ENCODE results near the gene CCSER2.
"Not testable (repeated sequence)": the region's sequence is repeated elsewhere in the genome, so short reads cannot be mapped to it uniquely, and the experiment has no call there.

Gene CCSER2

DNA sequence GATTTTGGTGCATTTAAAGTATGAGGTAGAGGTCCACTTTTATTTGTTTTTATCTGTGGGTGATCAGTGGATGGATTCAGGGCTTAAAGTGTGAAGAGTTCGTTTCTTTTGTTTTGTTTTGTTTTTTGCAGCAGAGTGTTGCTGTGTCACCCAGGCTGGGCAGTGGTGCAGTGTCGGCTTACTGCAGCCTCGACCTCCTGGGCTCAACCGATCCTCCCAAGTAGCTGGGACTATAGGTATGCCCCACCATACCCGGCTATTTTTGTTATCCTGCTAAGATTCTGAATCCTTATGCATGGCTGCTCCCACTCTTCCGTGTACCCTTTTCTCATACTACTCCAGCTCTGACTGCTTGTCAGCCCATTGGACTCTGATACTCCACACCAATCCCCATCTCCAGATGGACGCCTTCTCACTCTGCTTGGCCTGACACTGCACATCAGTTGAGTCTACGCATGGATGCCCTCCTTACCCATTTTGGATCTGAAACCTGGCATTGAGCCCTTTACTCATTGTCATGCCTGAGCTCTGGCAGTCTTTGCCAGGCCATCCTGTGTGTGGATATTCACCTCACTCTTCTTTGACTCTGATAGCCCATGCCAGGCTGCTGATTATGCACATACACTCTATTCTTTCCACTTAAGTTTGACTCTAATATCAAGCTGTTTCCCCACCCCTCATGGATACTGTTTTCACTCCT, 119.5 kb downstream of the CCSER2 start:
- Mint-ChIP-seq H3K4me3 (no peak overlapping the region), H3K27me3 (no peaks in the 10 kb centered on the region), H3K36me3 (peaks cover 32 to 48% of the 10 kb centered on the region in 2 donors), H3K27ac (no peak overlapping the region), H3K9me3 (no peaks in the 10 kb centered on the region), H3K4me1 (no peaks in the 10 kb centered on the region)
- DNase-seq, result no peak
- no peak for ATAC-seq (replicated peaks)

DNA sequence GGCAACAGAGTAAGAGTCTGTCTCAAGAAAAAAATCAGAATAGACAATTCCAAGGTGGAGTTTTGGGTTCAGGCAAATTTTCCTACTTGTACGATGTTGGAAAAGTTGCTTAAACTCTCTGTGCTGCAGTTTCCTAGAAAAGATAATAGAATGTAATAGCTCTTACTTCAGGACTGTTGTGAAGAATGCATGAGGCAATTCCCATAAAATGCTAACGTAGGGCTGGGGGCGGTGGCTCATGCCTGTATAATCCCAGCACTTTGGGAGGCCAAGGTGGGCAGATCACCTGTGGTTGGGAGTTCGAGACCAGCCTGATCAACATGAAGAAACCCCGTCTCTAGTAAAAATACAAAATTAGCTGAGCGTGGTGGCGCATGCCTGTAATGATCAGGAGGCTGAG, 121.0 kb downstream of the CCSER2 start:
- not testable (repeated sequence) for DNase-seq; H3K4me1 Mint-ChIP-seq; H3K27ac Mint-ChIP-seq; H3K9me3 Mint-ChIP-seq; H3K27me3 Mint-ChIP-seq; H3K4me3 Mint-ChIP-seq; ATAC-seq (replicated peaks)
- peaks cover 28 to 47% of the 10 kb centered on the region in 2 donors for H3K36me3 Mint-ChIP-seq

GRCh38 chr10:84452003-84452402, 123.6 kb downstream of the CCSER2 start:
- Mint-ChIP-seq H3K27me3 (no peaks in the 10 kb centered on the region), H3K4me3 (no peak overlapping the region), H3K9me3 (peaks cover 6 to 8% of the 10 kb centered on the region in 2 donors), H3K4me1 (no peaks in the 10 kb centered on the region), H3K27ac (no peak overlapping the region), H3K36me3 (peaks cover 42 to 62% of the 10 kb centered on the region in 2 donors)
- ATAC-seq (replicated peaks) (no peak), DNase-seq (no peak)

DNA sequence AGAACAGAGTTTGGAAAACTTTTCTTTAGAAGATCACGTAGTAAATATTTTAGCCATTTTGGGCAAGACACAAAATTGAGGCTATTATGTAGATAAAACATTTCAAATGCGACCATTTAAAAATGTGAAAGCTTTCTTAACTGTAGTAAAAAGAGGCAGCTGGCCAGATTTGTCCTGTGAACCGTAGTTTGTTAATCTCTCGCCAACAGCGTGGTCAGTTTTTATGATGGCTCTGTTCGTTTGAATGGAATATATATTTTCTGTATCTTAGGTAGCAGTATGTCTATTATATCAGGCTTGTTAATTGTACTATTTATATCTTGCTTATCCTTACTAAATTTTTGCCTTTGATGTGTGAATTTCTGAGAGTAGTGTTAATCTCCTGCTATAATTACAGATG, 124.9 kb downstream of the CCSER2 start:
- Mint-ChIP-seq H3K9me3 (peaks cover 6 to 8% of the 10 kb centered on the region in 2 donors), H3K27ac (no peak overlapping the region), H3K4me1 (no peaks in the 10 kb centered on the region), H3K27me3 (no peaks in the 10 kb centered on the region), H3K4me3 (no peak overlapping the region), H3K36me3 (peaks cover 36 to 54% of the 10 kb centered on the region in 2 donors)
- DNase-seq (no peak), ATAC-seq (replicated peaks) (no peak)

DNA sequence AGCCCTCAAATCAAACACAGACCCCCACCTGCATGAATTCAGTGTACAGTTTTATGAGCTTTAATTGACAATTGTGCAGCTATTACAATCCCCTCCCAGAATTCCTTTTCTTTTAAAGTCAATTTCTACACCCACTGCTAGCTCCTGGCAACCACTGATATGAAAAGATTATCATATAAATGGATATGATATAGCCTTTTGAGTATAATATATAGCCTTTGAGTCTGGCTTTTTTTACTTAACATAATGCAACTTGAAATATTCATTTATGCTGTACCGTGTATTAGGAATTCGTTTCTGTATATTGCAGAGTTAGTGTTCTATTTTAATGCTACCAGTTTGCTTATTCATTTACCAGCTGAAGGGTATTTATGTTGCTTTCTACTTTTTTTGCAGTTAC, 127.7 kb downstream of the CCSER2 start:
- Mint-ChIP-seq H3K27me3 (no peaks in the 10 kb centered on the region), H3K36me3 (peaks cover 44 to 56% of the 10 kb centered on the region in 2 donors), H3K4me3 (no peak overlapping the region), H3K4me1 (no peaks in the 10 kb centered on the region), H3K9me3 (peaks cover 8% of the 10 kb centered on the region in 2 donors), H3K27ac (no peak overlapping the region)
- DNase-seq (no peak), ATAC-seq (replicated peaks) (no peak)

DNA sequence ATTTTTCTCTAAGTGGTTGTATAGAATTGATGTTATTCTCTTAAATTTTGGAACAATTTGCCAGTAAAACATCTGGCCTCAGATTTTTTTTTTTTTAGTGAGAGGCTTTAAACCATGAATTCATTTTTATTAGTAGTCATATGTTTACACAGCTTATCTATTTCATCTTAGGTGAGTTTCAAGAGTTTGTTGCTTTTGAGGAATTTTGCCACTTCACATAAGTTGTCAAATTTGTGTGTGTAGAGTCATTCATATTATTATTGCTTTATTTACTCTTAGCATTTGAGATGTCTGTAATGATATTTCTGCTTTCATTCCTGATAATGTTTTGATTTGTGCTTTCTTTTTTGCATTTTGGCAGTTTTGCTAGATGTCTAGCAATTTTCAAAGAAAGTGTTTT, 132.1 kb downstream of the CCSER2 start:
- ATAC-seq (replicated peaks), result no peak
- DNase-seq, result no peak
- Mint-ChIP-seq H3K9me3 (peaks cover 0 to 5% of the 10 kb centered on the region in 2 donors), H3K27ac (no peak overlapping the region), H3K4me1 (peaks cover 4 to 11% of the 10 kb centered on the region in 2 donors), H3K36me3 (peaks cover 39 to 55% of the 10 kb centered on the region in 2 donors), H3K4me3 (no peak overlapping the region), H3K27me3 (no peaks in the 10 kb centered on the region)

DNA sequence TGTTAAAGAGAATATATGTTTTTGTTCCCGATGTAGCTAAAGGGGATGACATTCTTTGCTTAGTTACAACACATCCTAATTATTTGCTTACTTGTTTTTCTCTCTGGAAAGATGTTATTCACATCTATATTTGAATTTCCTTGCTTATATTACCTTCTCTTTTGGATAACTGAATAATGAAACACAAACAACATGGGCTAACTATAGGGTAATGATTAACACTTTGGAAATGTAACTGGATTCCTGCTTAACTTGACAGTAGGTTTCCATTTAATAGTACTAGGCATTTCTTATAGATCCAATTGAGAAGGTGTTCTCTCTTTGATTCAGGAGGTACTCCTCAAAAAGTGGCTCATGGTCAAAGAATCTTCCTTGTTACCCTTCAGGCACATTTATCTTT, 141.1 kb downstream of the CCSER2 start:
- no peak for DNase-seq
- Mint-ChIP-seq H3K27ac (no peak overlapping the region), H3K36me3 (peaks cover 25 to 41% of the 10 kb centered on the region in 2 donors), H3K4me3 (no peak overlapping the region), H3K4me1 (no peaks in the 10 kb centered on the region), H3K27me3 (no peaks in the 10 kb centered on the region), H3K9me3 (peaks cover 0 to 3% of the 10 kb centered on the region in 2 donors)
- no peak for ATAC-seq (replicated peaks)

GRCh38 chr10:84473136-84473535, 144.7 kb downstream of the CCSER2 start:
- DNase-seq (no peak), ATAC-seq (replicated peaks) (no peak)
- Mint-ChIP-seq H3K4me1 (no peaks in the 10 kb centered on the region), H3K4me3 (no peak overlapping the region), H3K27me3 (no peaks in the 10 kb centered on the region), H3K36me3 (peaks cover 14 to 21% of the 10 kb centered on the region in 2 donors), H3K9me3 (no peaks in the 10 kb centered on the region), H3K27ac (no peak overlapping the region)

DNA sequence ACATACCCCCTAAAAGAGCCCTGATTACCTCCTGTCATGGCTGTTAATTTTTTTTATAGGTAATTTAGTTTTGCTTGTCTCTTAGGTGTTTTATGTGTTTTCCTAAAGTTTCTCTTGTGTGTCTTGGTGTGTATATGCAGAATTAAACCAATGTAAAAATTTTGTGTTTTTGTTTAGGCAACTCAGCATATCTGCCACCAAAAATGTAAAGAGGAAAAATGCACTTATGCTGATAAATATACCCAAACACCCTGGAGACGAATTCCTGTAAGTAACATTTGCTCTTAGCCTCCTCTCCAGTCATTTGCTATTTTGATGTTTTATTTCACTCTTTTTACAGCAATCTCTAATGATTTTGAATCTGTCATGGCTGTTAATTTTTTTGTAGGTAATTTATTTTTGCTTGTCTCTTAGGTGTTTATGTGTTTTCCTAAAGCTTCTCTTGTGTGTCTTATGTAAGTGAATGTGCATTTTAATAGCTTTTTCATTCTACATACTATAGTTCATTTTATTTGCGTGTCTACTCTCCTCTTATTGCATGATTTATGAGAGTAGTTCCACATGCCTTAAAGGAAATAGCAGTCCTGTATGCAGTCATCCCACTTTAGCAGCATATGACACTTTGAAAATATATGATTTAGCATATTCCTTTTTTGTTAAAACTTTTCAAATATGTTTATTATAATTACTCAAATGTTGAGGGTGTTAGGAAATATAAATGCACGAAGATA, 149.2 kb downstream of the CCSER2 start:
- Mint-ChIP-seq H3K4me1 (no peaks in the 10 kb centered on the region), H3K9me3 (no peaks in the 10 kb centered on the region), H3K36me3 (peaks cover 25 to 31% of the 10 kb centered on the region in 2 donors), H3K4me3 (no peak overlapping the region), H3K27me3 (no peaks in the 10 kb centered on the region), H3K27ac (no peak overlapping the region)
- DNase-seq, result no peak
- no peak for ATAC-seq (replicated peaks)

GRCh38 chr10:84478151-84478550, 149.8 kb downstream of the CCSER2 start:
- ATAC-seq (replicated peaks) (no peak), DNase-seq (no peak)
- Mint-ChIP-seq H3K4me3 (no peak overlapping the region), H3K27me3 (no peaks in the 10 kb centered on the region), H3K27ac (no peak overlapping the region), H3K9me3 (no peaks in the 10 kb centered on the region), H3K36me3 (peaks cover 25 to 31% of the 10 kb centered on the region in 2 donors), H3K4me1 (no peaks in the 10 kb centered on the region)

DNA sequence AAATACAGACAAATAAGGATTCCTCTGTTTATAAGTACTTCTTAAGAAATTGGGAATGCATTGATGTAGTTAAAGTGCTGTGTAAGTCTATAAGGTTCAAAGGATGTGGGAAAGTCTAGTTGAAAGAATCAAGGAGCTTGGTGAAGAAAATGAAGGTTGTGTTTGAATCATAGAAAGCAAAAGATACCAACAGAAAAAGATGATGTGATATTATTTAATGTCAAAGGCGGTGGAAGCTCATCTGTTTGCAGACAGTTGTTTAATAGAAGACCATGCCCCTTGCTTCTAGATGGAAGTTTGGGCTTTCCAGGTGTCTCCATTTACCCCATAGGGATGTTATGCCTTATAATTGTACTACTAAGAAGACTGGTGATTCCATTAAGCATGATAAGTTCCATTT, 150.3 kb downstream of the CCSER2 start:
- Mint-ChIP-seq H3K9me3 (no peaks in the 10 kb centered on the region), H3K27ac (no peak overlapping the region), H3K27me3 (no peaks in the 10 kb centered on the region), H3K36me3 (peaks cover 25 to 31% of the 10 kb centered on the region in 2 donors), H3K4me3 (no peak overlapping the region), H3K4me1 (no peaks in the 10 kb centered on the region)
- ATAC-seq (replicated peaks), result no peak
- no peak for DNase-seq

DNA sequence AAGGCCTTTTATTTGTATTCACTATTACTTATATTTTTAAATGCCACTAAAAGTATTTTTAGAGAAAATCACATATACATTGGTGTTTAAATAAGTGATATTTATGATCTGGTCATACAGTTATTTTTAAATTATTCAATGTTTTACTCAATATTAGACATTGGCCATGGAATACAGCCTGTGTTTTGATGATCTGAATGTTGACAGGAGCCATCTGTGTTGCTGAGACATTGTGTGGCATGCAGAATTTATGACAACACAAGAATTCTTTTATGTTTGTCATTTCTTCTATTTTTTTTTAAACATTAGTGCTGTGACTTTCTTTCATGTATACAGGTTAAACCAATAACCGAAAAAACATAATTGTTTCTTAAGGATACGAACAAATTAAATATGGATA, 156.2 kb downstream of the CCSER2 start:
- ATAC-seq (replicated peaks) (no peak), DNase-seq (no peak)
- Mint-ChIP-seq H3K27ac (no peak overlapping the region), H3K27me3 (no peaks in the 10 kb centered on the region), H3K4me1 (no peaks in the 10 kb centered on the region), H3K36me3 (peaks cover 42 to 56% of the 10 kb centered on the region in 2 donors), H3K9me3 (peaks cover 0 to 3% of the 10 kb centered on the region in 2 donors), H3K4me3 (no peak overlapping the region)

- Mint-ChIP-seq H3K27ac (no peak overlapping the region), H3K4me3 (no peak overlapping the region), H3K4me1 (no peaks in the 10 kb centered on the region), H3K9me3 (peaks cover 0 to 3% of the 10 kb centered on the region in 2 donors), H3K27me3 (no peaks in the 10 kb centered on the region), H3K36me3 (peaks cover 44 to 58% of the 10 kb centered on the region in 2 donors)
- no peak for DNase-seq
- ATAC-seq (replicated peaks), result no peak
Measured at GRCh38 chr10:84493361-84493760, 165.0 kb downstream of the CCSER2 start.

DNA sequence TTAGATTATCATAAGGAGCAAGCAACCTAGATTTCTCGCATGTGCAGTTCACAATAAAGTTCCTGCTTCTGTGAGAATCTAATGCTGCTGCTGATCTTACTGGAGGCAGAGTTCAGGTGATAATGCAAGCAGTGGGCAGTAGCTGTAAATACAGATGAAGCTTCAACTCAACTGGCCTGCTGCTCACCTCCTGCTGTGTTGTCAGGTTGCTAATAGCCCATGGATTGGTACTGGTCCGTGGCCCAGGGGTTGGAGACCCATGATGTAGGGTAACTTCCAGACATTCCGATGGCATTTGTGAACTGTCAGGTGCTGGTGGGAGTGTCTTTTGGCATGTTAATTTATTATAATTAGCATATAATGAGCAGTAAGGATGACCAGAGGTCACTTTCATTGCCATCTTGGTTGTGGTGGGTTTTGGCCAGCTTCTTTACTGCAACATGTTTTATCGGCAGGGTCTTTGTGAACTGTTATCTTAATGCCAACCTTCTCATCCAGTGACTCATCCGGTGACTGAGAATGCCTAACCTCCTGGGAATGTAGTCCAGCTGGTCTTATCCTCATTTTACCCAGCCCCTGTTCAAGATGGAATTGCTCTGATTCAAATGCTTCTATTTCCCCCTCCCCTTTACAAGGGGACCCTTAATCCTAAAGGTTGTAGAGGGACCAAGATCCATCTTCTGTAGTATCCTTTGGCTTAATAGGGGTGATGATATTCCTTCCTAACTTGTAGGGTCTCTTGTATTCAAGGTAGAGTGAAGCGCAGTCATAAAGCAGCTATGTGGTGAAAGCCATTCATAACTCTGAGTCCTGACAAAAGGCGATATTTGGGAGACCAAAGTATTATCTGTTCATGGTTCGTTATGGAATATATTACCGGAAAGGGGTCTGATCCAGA, 165.8 kb downstream of the CCSER2 start:
- no peak overlapping the region for H3K27ac Mint-ChIP-seq
- DNase-seq (no peak), ATAC-seq (replicated peaks) (no peak)
- no peaks in the 10 kb centered on the region for H3K27me3 Mint-ChIP-seq
- no peak overlapping the region for H3K4me3 Mint-ChIP-seq
- H3K36me3 Mint-ChIP-seq, result peaks cover 36 to 50% of the 10 kb centered on the region in 2 donors
- H3K9me3 Mint-ChIP-seq, result no peaks in the 10 kb centered on the region
- H3K4me1 Mint-ChIP-seq, result no peaks in the 10 kb centered on the region

All from stimulated activated naive B cell treated with anti-CD40 and anti-IgM and Interleukin-4, amounts not matched to agents 10 μg/mL and 1 μg/mL and 100 μg/mL, for 72 hours (primary cell).